Measurements from ENCODE around the gene HTT.

DNA sequence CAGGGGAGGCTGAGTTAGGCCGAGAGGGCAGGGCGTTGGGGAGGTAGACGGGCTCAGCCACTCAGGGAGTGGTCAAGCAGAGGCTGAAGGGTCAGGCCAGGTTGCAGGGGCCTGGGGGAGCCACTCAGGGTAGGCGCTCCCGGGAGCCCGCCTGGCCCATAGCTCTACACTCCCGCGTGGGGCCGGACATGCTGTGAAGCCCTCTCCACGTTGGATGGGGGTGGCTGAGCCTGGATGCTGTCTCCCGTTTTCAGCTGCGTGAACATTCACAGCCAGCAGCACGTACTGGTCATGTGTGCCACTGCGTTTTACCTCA, 160.5 kb downstream of the HTT start:
- TF ChIP-seq POLR2AphosphoS5 (IDR thresholded peaks at IDR 0.05; ENCODE audit: borderline replicate concordance, low read depth, low read length) (no peak), EZH2 (IDR thresholded peaks at IDR 0.05) (no peak), FOXP2 (optimal IDR thresholded peaks at IDR 0.05; ENCODE audit: control extremely low read depth, extremely low read length, insufficient read depth) (no peak)
